Measurements from ENCODE around the gene SF1.

Gene SF1

GRCh38 chr11:64742889-64743590 is 35.3 kb downstream of the SF1 start:
- no peak for DNase-seq (ENCODE audit: low read depth)
- peak overlapping the region; percentile 29 for H3K4me3 ChIP-seq (ENCODE audit: control insufficient read depth, low read depth, low read length)
- TF ChIP-seq CTCF (IDR thresholded peaks at IDR 0.05; ENCODE audit: control insufficient read depth, insufficient read depth, low read depth, low read length, missing control alignments) = peak; percentile 65

GRCh38 chr11:64742087-64742888 is 36.1 kb downstream of the SF1 start:
- DNase-seq (ENCODE audit: low read depth) = no peak
- TF ChIP-seq CTCF (IDR thresholded peaks at IDR 0.05; ENCODE audit: control insufficient read depth, insufficient read depth, low read depth, low read length, missing control alignments) = no peak
- peak overlapping the region; percentile 29 for H3K4me3 ChIP-seq (ENCODE audit: control insufficient read depth, low read depth, low read length)

- TF ChIP-seq CTCF (IDR thresholded peaks at IDR 0.05; ENCODE audit: control insufficient read depth, insufficient read depth, low read depth, low read length, missing control alignments) = no peak
- DNase-seq (ENCODE audit: low read depth) = no peak
- no peak overlapping the region for H3K4me3 ChIP-seq (ENCODE audit: control insufficient read depth, low read depth, low read length)
Measured at GRCh38 chr11:64741375-64742086, 36.8 kb downstream of the SF1 start.

GRCh38 chr11:64739871-64740270 is 38.5 kb downstream of the SF1 start:
- H3K4me3 ChIP-seq (ENCODE audit: control insufficient read depth, low read depth, low read length) = no peak overlapping the region
- TF ChIP-seq CTCF (IDR thresholded peaks at IDR 0.05; ENCODE audit: control insufficient read depth, insufficient read depth, low read depth, low read length, missing control alignments) = no peak
- no peak for DNase-seq (ENCODE audit: low read depth)

GRCh38 chr11:64736654-64737053 is 41.7 kb downstream of the SF1 start:
- TF ChIP-seq CTCF (IDR thresholded peaks at IDR 0.05; ENCODE audit: control insufficient read depth, insufficient read depth, low read depth, low read length, missing control alignments) = no peak
- no peak for DNase-seq (ENCODE audit: low read depth)

GRCh38 chr11:64735725-64736259 is 42.5 kb downstream of the SF1 start:
- no peak overlapping the region for H3K4me3 ChIP-seq (ENCODE audit: control insufficient read depth, low read depth, low read length)
- DNase-seq (ENCODE audit: low read depth) = no peak
- no peak for TF ChIP-seq CTCF (IDR thresholded peaks at IDR 0.05; ENCODE audit: control insufficient read depth, insufficient read depth, low read depth, low read length, missing control alignments)

More at GRCh38 chr11:64736654-64737053, 41.7 kb downstream of the SF1 start:
- no peak overlapping the region for H3K4me3 ChIP-seq (ENCODE audit: control insufficient read depth, low read depth, low read length)

Measured in AG09309 (cell line).